HG02852 (cell line): ENCODE data around the gene SLC17A4.
"Not testable (repeated sequence)": the region's sequence is repeated elsewhere in the genome, so short reads cannot be mapped to it uniquely, and the experiment has no call there.

Experiments used
- ATAC-seq: cut with Tn5 transposase; IDR thresholded peaks from one replicate; pipeline ENCODE4 v1.9.1; 2021; ENCODE audit warnings: mild to moderate bottlenecking, moderate library complexity; ENCODE audit not compliant: unreplicated experiment

SLC17A4 gene

GRCh38 chr6:25748601-25749517 is 5.7 kb upstream of the SLC17A4 start:
- ATAC-seq: not testable (repeated sequence)

GRCh38 chr6:25749837-25750236 is 4.7 kb upstream of the SLC17A4 start:
- no peak for ATAC-seq

- no peak for ATAC-seq
Measured at GRCh38 chr6:25750906-25751305, 3.6 kb upstream of the SLC17A4 start.

- ATAC-seq: no peak
Measured at GRCh38 chr6:25753079-25753478, 1.5 kb upstream of the SLC17A4 start.

- ATAC-seq: no peak
Measured at GRCh38 chr6:25755483-25755882, 941 bp downstream of the SLC17A4 start.

- ATAC-seq: no peak
Measured at GRCh38 chr6:25756382-25757363, 2.1 kb downstream of the SLC17A4 start.

GRCh38 chr6:25757936-25758642 is 3.5 kb downstream of the SLC17A4 start:
- no peak for ATAC-seq

- no peak for ATAC-seq
Measured at GRCh38 chr6:25764611-25765010, 10.1 kb downstream of the SLC17A4 start.

- ATAC-seq: no peak
Measured at GRCh38 chr6:25768566-25768965, 14.0 kb downstream of the SLC17A4 start.

GRCh38 chr6:25769983-25770382 is 15.4 kb downstream of the SLC17A4 start:
- no peak for ATAC-seq

- no peak for ATAC-seq
Measured at GRCh38 chr6:25774120-25774715, 19.7 kb downstream of the SLC17A4 start.

GRCh38 chr6:25777031-25777430 is 22.5 kb downstream of the SLC17A4 start:
- no peak for ATAC-seq

- ATAC-seq: no peak
Measured at GRCh38 chr6:25777856-25778649, 23.5 kb downstream of the SLC17A4 start.

GRCh38 chr6:25781134-25781533 is 26.6 kb downstream of the SLC17A4 start:
- ATAC-seq: no peak

- ATAC-seq: no peak
Measured at GRCh38 chr6:25787428-25787827, 32.9 kb downstream of the SLC17A4 start.

- no peak for ATAC-seq
Measured at GRCh38 chr6:25788305-25788922, 33.9 kb downstream of the SLC17A4 start.

- ATAC-seq: no peak
Measured at GRCh38 chr6:25789475-25789874, 34.9 kb downstream of the SLC17A4 start.

- ATAC-seq: no peak
Measured at GRCh38 chr6:25792016-25792415, 37.5 kb downstream of the SLC17A4 start.

GRCh38 chr6:25793970-25794369 is 39.4 kb downstream of the SLC17A4 start:
- ATAC-seq: no peak
